ENCODE data around the gene TMEM81.

- TF ChIP-seq EZH2phosphoT487 (IDR thresholded peaks at IDR 0.05; ENCODE audit: insufficient read depth, low read depth) (no peak), EZH2 (IDR thresholded peaks at IDR 0.05; ENCODE audit: insufficient read depth, poor library complexity, severe bottlenecking) (no peak)
Observed at GRCh38 chr1:205053296-205053695, 31.0 kb downstream of the TMEM81 start.

Measured in GM23248 (cell line).